NCI-H226 (cell line): Measurements from ENCODE around the gene ARHGAP24.
"Not testable (repeated sequence)": the region's sequence is repeated elsewhere in the genome, so short reads cannot be mapped to it uniquely, and the experiment has no call there.

Source experiments
- DNase-seq: peaks from one replicate; pipeline ENCODE4 v3.0.0-alpha.2; 2015

Gene ARHGAP24

DNA sequence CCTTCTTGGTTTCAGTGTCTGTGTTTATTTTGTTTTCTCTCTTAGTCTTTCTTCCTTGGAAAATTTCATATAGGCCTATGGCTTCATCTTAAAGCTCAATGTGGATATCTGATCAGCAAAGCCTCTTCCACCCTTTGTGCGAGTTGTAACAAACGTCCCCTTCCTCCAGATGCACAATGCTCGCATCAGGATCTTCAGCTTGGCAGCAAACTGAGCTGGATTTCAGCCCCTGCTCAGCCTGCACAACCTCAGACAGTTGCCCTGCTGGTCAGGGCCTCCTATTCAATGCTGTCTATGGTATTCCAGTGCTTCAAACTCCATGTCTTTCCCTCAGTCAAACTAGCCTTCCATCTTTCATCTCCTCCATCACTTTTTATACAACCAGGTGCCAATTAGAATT, 309.4 kb downstream of the ARHGAP24 start:
- no peak for DNase-seq

DNA sequence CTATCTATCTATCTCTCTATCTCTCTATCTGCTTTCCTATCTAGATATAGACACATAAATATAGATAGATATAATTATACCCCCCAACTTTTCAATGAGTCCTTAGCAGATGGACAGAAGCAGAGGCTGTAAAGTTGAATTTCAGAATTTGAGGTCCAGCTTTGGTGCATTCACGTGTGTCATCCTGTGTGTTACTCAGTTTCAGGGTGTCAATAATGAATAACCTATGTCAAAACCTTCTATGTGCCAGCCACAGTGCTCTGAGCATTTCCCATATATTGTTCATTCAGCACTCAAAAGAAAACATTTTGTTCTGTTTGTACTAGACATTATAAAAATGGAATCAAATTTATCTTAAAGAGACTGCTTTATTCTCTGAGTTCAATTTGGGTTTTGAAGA, 310.0 kb downstream of the ARHGAP24 start:
- DNase-seq: no peak

DNA sequence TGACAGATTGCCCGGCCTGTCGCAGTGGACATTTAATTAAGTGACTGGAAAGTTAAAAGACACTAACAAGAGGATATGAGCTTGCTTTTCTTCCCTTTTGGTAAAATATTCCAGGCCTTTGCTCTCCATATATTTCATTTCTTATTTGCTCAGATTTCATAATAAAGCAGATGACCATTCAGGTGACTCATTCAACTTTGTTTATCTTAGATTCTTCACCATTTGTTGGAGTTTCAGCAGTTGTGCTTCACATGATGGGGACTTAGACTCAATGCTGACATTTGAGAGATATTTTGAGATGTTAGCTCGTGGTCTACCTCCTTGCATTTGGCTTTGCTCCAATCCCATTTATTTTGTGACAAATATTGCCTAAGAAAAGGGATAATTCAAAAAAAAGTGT, 312.2 kb downstream of the ARHGAP24 start:
- peak; percentile 45 for DNase-seq

- no peak for DNase-seq
Measured at GRCh38 chr4:85788604-85789003, 313.7 kb downstream of the ARHGAP24 start.

- DNase-seq: no peak
Measured at GRCh38 chr4:85789241-85789640, 314.3 kb downstream of the ARHGAP24 start.

DNA sequence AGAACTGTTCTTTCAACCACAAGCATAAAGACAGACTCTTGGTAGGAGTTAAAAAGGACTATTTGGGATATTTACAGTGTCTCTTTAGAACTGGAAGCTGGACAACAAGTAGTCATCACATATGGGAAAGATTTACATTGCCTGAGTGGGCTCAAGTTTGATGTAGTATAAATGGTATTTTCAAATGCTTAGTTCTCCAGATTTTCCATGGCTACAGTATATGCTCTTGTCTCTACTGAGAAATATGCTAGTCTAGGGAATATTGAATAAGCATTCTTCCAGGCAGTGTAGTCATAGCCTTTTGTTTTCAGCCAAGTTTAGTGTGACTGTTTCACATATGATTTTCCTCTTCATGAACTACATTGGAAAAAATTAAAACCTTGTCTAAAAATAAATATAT, 315.6 kb downstream of the ARHGAP24 start:
- DNase-seq: no peak

DNA sequence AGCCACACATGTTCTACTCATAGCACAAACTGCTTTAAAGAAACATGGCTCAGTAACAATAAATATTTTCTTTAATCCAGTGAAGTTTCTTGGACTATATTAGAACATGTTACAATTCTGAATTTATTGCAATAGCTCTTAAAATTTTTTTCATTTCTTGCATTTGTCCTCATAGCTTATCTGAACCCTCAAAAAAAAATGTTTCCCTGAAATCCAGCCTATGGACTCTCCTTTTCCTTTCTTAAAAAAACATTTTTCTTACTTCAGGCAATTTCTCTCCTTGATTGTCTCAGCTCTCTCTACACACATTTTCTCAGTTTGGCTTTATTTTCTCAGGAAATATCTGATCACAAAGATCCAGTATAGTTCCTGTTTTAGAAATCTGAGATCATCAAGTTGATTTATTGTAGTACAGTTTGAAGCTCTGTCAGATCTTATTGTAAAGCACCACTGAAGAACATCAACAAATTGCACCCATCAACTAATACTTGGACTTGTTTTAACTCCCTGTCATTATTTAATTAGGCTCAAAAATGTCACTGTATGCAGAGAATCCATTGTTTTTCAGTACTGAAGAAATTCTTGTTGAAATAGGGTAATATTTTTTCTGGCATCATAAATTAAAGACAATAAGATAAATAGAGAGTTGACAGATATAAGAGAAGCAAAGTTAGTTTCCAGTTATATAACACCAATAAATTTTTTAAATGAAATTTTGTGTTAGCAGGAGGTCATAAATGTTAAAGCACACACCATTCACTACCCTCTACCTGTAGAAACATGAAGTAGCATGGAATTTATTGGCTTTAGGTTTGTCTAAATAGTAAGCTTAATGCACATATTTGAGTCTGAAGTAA, 317.7 kb downstream of the ARHGAP24 start:
- DNase-seq: no peak

DNA sequence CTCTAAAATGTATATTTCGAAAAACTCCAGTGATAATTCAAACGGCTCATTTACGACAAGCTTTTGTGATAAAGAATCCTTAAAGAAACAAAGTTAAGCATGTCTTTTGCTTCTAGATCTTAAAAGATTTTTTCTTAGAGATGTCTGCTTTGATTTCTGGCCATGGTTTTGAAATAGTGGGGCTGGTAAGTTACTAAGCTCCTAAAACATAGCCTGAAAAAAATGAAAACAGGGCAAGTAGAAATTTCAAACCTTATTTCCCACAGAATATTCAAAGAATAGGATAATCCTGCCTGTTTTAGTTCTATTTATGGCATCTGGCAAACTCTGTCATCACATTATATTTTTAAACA, 318.3 kb downstream of the ARHGAP24 start:
- no peak for DNase-seq

GRCh38 chr4:85798012-85798770, 323.2 kb downstream of the ARHGAP24 start:
- DNase-seq: no peak

GRCh38 chr4:85803856-85804255, 328.9 kb downstream of the ARHGAP24 start:
- no peak for DNase-seq

DNA sequence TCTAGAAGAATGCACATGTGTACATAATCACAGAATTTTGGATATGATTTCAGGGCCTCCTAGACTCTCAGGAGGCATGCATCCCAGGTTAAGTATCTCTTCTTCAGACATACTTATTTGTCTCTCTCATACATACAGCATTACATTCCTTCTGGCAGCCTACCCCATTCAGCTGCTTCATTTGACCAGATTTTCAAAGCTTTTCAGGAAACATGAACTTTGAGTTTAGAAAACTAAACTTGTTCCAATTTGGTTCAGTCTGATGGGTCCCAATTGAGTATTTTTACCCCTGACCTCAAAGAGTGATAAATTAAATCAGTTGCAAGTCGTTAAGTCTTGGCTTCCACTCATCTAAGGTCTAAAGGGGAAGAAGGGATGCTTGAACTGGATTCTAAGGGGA, 330.9 kb downstream of the ARHGAP24 start:
- no peak for DNase-seq

GRCh38 chr4:85806334-85806733, 331.4 kb downstream of the ARHGAP24 start:
- no peak for DNase-seq

DNA sequence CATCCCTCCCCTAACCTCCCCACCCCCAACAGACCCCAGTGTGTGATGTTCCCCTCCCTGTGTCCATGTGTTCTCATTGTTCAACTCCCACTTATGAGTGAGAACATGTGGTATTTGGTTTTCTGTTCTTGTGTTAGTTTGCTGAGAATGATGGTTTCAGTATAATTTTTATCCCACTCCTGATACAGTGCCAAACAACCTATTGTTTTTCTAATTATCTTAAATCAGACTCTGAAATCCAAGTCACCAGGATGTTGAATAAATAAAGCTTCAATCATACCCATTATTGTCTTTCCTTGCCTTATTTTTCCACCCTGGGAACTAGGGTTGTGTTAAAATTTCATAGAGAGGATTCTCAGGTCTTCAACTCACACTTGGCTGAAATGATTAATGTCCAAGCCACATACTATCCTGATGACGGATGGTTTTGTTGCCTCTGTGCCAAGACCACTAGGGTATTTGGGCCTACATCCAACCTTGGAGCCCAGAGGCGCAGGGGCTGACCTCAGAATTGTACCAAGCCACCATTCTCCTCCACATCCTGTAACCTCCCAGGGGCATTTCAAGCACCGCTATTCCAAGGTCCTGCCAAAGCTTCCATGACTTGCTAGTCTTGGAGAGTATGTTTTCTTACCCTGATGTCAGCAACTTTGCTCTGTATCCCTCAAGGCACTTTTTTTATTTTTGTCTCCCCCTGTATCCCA, 332.4 kb downstream of the ARHGAP24 start:
- peak; percentile 93 for DNase-seq

DNA sequence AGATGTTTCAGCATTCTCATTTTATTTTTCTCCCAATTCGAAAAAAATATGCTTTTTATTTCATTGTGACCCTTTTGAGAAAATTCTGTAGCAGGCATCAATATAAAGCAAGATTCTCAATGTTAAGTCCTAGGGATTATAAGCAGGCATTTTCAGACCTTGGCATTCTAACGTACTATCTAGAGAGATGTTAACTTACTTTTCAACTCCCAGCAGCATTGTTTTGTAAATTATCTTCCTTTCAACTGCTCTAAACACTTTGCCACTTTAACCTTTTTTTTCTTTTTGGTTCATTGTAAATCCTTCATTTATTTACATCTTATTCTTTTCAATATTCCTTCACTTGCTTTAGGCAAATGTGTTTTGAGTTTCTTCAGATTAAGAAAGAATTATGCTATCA, 333.2 kb downstream of the ARHGAP24 start:
- DNase-seq: no peak

GRCh38 chr4:85808864-85809263, 333.9 kb downstream of the ARHGAP24 start:
- DNase-seq: no peak

GRCh38 chr4:85812776-85813175, 337.8 kb downstream of the ARHGAP24 start:
- DNase-seq: peak; percentile 24

DNA sequence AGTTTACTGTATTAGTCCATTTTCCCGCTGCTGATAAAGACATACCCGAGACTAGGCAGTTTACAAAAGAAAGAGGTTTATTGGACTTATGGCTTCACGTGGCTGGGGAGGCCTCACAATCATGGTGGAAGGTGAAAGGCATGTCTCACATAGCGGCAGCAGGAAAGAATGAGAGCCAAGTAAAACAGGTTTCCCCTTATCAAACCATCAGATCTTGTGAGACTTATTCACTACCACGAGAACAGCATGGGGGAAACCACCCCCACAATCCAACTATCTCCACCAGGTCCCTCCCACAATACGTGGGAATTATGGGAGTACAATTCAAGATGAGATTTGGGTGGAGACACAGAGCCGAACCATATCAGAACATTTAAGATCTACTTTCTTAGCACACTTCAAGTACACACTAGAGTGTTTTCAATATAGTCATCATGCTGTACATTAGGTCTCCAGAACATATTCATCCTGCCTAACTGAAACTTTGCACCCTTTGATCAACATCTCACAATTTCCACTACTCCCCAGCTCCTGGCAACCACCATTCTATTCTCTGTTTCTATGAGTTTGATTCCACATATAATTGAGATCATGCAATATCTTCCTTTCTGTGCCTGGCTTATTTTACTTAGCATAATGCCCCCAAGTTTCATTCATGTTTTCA, 341.0 kb downstream of the ARHGAP24 start:
- no peak for DNase-seq

GRCh38 chr4:85818700-85819099, 343.8 kb downstream of the ARHGAP24 start:
- DNase-seq: no peak

DNA sequence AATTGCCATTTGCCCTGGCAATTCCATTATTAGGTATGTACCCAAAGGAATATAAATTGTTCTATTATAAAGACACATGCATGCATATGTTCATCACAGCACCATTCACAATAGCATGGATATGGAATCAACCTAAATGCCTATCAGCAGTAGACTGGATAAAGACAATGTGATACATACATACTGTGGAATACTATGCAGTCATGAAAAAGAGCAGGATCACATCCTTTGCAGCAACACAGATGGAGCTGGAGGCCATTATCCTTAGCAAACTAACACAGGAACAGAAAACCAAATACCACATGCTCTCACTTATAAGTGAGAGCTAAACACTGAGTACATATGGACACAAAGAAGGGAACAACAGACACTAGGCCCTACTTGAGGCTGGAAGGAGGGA, 345.2 kb downstream of the ARHGAP24 start:
- not testable (repeated sequence) for DNase-seq

- DNase-seq: no peak
Measured at GRCh38 chr4:85821688-85822455, 346.9 kb downstream of the ARHGAP24 start.

DNA sequence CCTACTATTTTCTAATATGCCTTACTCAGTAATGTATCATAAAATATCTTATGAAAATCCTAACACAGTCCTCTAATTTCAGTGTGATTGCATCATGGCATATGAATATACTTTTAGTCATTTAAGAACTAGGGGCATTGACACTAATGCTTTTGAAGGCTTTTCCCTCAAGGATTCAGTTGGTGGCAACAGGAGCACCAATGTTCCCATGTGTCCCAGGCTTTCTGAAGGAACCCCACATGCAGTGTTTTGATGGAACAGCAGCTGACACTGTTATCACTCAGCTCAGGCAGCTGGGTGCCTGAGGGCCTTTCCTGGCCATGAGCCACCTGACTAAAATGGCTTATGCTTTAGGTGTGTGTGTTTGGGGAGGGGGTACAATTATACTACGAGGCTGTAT, 348.3 kb downstream of the ARHGAP24 start:
- no peak for DNase-seq
